Gastrocnemius medialis (tissue), 4 donors: ENCODE measurements around the gene PABPN1. TPM values are rescaled to one million over a fixed set of nuclear protein-coding genes. Genes with fewer than 3 reads are reported as not detected.
"Not testable (repeated sequence)": the region's sequence is repeated elsewhere in the genome, so short reads cannot be mapped to it uniquely, and the experiment has no call there.

Experiments
- ATAC-seq, 2 donors: fragments of 150-250 bp; one replicate each; pipeline ENCODE4 v1.9.1; 2016
- DNase-seq, 2 donors: peaks; one replicate each; pipeline ENCODE4 v3.0.0-alpha.2; 2019
- H3K27ac ChIP-seq, 4 donors: fragments of 200-600 bp; sonication (generic); 1 replicate in 1 of 4; 2 replicates in 3 of 4; pipeline ENCODE4 v1.5.1; 2016 to 2018; ENCODE audit warnings: mild to moderate bottlenecking in 2 of 4, moderate library complexity in 1 of 4
- H3K27me3 ChIP-seq, 3 donors: fragments of 200-600 bp; sonication (generic) in 2 of 3; 1 replicate in 1 of 3; 2 replicates in 2 of 3; pipeline versions ENCODE4 v1.5.1 to v1.6.0; 2016 to 2019; ENCODE audit warnings: mild to moderate bottlenecking in 1 of 3, moderate library complexity in 1 of 3
- H3K36me3 ChIP-seq, 2 donors: fragments of 200-600 bp; sonication (generic) in 1 of 2; one replicate each; pipeline ENCODE4 v1.5.1; 2017 to 2018
- H3K4me1 ChIP-seq, 2 donors: fragments of 200-600 bp; sonication (generic) in 1 of 2; one replicate each; pipeline ENCODE4 v1.5.1; 2016 to 2017; ENCODE audit warnings: mild to moderate bottlenecking in 2 of 2
- H3K4me3 ChIP-seq, 4 donors: fragments of 200-600 bp; sonication (generic) in 3 of 4; 1 replicate in 1 of 4; 2 replicates in 3 of 4; pipeline ENCODE4 v1.5.1; 2016 to 2019; ENCODE audit warnings: mild to moderate bottlenecking in 2 of 4
- H3K9me3 ChIP-seq, 3 donors: fragments of 200-600 bp; sonication (generic) in 2 of 3; 1 replicate in 1 of 3; 2 replicates in 2 of 3; pipeline ENCODE4 v1.5.1; 2016 to 2019
- CTCF ChIP-seq, 5 experiments: fragments of 450-650 bp in 3 of 5; fragments of 200-600 bp in 2 of 5; sonication (generic) in 2 of 5; IDR thresholded peaks in 4 of 5; conservative IDR thresholded peaks in 1 of 5; 1 replicate in 4 of 5; 2 replicates in 1 of 5; pipeline ENCODE4 v1.5.1; 2016 to 2019; ENCODE audit warnings: antibody characterized with exemption in 5 of 5, mild to moderate bottlenecking in 3 of 5, moderate library complexity in 3 of 5
- POLR2A ChIP-seq, 2 donors: fragments of 450-650 bp; IDR thresholded peaks; one replicate each; pipeline ENCODE4 v1.6.1; 2017; ENCODE audit warnings: antibody characterized with exemption in 2 of 2, mild to moderate bottlenecking in 2 of 2, moderate library complexity in 2 of 2
- in situ Hi-C, 4 donors: fragments of 200-750 bp; cut with MboI; loops; one replicate each; pipeline versions ENCODE4 v1.15.0 to v1.8.0; 2017; ENCODE audit warnings: low sequenced_read_pairs in 4 of 4
- intact Hi-C: fragments of 100-400 bp; cut with DNase I; formaldehyde crosslinking; loops from one replicate; pipeline ENCODE4 v1.15.1; 2023; ENCODE audit warnings: low total_unique reads
- total RNA-seq, 4 donors: library from RNA; depleted of rRNA; stranded (reverse); fragments of >200 nt; gene quantifications; one replicate each; pipeline versions ENCODE4 v1.1.0 to v1.2.3, GENCODE V29; 2016

PABPN1 gene
- total RNA-seq = 10 to 100 TPM; 15.7 to 32.8 (median 26.6) TPM

GRCh38 chr14:23320584-23321571, at the start of gene PABPN1:
Gene PABPN1, plus strand, starts transcription at chr14:23321457. Its CDS starts 13 bp downstream, at chr14:23321470.
- Histone ChIP-seq H3K4me3 (peak within 1 kb of the TSS; percentile 90 to 100 (median 96)), H3K27me3 (no peaks in the 10 kb centered on the region), H3K27ac (peak within 1 kb of the TSS; percentile 98 to 100 (median 99)), H3K9me3 (no peaks in the 10 kb centered on the region), H3K36me3 (peaks cover 0 to 34% of the 10 kb centered on the region in 2 donors), H3K4me1 (peaks cover 13 to 25% of the 10 kb centered on the region in 2 donors)
- DNase-seq = peak; percentile 99 to 100
- peak; percentile 83 to 86 for TF ChIP-seq POLR2A (IDR thresholded peaks at IDR 0.05)
- TF ChIP-seq CTCF (IDR thresholded peaks at IDR 0.05 in 4 of 5, conservative IDR thresholded peaks at IDR 0.05 in 1 of 5) = no peak
- intact Hi-C loops (loop anchor here (1.0 to 10.0 kb wide), 7 partner anchors 15 to 556 kb away; partner anchors contain the start of genes BCL2L2, HOMEZ, NGDN and OXA1L), in situ Hi-C loops (loop anchor here in 3 of 4 donors (10.0 to 25.0 kb wide), 7 partner anchors 144 to 1116 kb away; partner anchors contain the start of genes NGDN (in 2 of the 3), ABHD4 (in 1 of the 3), AP1G2 (in 1 of the 3) and CBLN3 (in 1 of the 3))
- ATAC-seq = peak; percentile 92 to 96

GRCh38 chr14:23275412-23275811, 45.8 kb upstream of the PABPN1 start:
- intact Hi-C loops = no loop called here
- Histone ChIP-seq H3K4me3 (no peak overlapping the region), H3K9me3 (no peaks in the 10 kb centered on the region), H3K4me1 (no peaks in the 10 kb centered on the region), H3K36me3 (no peaks in the 10 kb centered on the region), H3K27me3 (no peaks in the 10 kb centered on the region), H3K27ac (no peak overlapping the region)
- DNase-seq (no peak), ATAC-seq (no peak)
- TF ChIP-seq POLR2A (IDR thresholded peaks at IDR 0.05) = no peak
- TF ChIP-seq CTCF (IDR thresholded peaks at IDR 0.05 in 4 of 5, conservative IDR thresholded peaks at IDR 0.05 in 1 of 5) = no peak
- in situ Hi-C loops = loop anchor here (25.0 kb wide), 2 partner anchors 163 to 688 kb away; partner anchors contain the start of genes ABHD4 (in 2 of the 4), CEBPE (in 2 of the 4), CIROP (in 2 of the 4) and DAD1 (in 2 of the 4)

- in situ Hi-C loops (loop anchor here (25.0 kb wide), 2 partner anchors 165 to 690 kb away; partner anchors contain the start of genes ABHD4 (in 2 of the 4), CEBPE (in 2 of the 4), CIROP (in 2 of the 4) and DAD1 (in 2 of the 4)), intact Hi-C loops (no loop called here)
- ATAC-seq (no peak), DNase-seq (no peak)
- TF ChIP-seq POLR2A (IDR thresholded peaks at IDR 0.05) = no peak
- TF ChIP-seq CTCF (IDR thresholded peaks at IDR 0.05 in 4 of 5, conservative IDR thresholded peaks at IDR 0.05 in 1 of 5) = no peak
- Histone ChIP-seq H3K27me3 (no peaks in the 10 kb centered on the region), H3K36me3 (no peaks in the 10 kb centered on the region), H3K9me3 (no peaks in the 10 kb centered on the region), H3K4me3 (no peak overlapping the region), H3K4me1 (no peaks in the 10 kb centered on the region), H3K27ac (no peak overlapping the region)
Measured at GRCh38 chr14:23277189-23277588, 44.1 kb upstream of the PABPN1 start.

- H3K36me3 ChIP-seq, intact Hi-C loops, H3K9me3 ChIP-seq, H3K27ac ChIP-seq, H3K4me3 ChIP-seq, DNase-seq, H3K27me3 ChIP-seq, H3K4me1 ChIP-seq, ATAC-seq: not testable (repeated sequence)
- in situ Hi-C loops = loop anchor here (25.0 kb wide), 2 partner anchors 166 to 691 kb away; partner anchors contain the start of genes ABHD4 (in 2 of the 4), CEBPE (in 2 of the 4), CIROP (in 2 of the 4) and DAD1 (in 2 of the 4)
Measured at GRCh38 chr14:23277928-23278327, 43.3 kb upstream of the PABPN1 start.
